LNCaP clone FGC (cell line): ENCODE data around the gene RNF39.

ENCODE experiments used
- DNase-seq: peaks from one replicate; pipeline ENCODE4 v3.0.0-alpha.2; 2011; ENCODE audit warnings: low read depth
- H3K4me3 ChIP-seq: 2 replicates; pipeline ENCODE4 v1.5.1; 2011; ENCODE audit warnings: mild to moderate bottlenecking, low read depth, low read length, control low read depth
- TF ChIP-seq, protein P1 (sequence below): IDR thresholded peaks from 2 replicates; pipeline ENCODE4 v1.5.1; 2012; ENCODE audit warnings: mild to moderate bottlenecking; ENCODE audit not compliant: control insufficient read depth, insufficient read depth; ENCODE audit errors: extremely low read depth

Gene RNF39

DNA sequence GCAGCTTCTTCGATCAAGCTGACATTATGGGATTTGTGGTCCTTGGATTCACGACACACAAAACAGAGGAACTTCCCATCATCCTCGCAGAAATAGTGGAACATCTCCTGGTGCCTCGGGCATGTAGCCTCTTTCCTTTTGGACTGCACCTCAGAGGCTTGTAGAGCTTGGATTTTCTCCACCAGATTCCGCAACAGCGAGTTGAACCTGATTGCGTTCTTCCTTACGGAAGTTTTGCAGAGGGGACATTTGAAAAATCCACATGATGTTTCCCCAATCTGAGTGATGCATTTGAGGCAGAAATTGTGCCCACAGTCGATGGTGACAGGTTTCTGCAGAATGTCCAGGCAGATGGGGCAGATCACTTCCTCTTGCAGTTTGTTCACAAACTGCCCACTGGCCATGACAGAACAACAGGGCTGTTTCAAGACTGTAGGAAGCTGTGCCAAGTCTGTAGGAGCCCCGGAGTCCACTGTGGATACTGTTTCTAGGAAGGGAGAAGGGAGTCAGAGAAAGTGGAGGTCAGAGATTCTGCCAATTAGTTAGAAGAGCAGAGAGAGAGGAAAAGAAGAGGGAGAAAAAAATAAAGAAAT lies 36.9 kb upstream of the RNF39 start:
- no peak overlapping the region for H3K4me3 ChIP-seq
- TF ChIP-seq, protein P1, sequence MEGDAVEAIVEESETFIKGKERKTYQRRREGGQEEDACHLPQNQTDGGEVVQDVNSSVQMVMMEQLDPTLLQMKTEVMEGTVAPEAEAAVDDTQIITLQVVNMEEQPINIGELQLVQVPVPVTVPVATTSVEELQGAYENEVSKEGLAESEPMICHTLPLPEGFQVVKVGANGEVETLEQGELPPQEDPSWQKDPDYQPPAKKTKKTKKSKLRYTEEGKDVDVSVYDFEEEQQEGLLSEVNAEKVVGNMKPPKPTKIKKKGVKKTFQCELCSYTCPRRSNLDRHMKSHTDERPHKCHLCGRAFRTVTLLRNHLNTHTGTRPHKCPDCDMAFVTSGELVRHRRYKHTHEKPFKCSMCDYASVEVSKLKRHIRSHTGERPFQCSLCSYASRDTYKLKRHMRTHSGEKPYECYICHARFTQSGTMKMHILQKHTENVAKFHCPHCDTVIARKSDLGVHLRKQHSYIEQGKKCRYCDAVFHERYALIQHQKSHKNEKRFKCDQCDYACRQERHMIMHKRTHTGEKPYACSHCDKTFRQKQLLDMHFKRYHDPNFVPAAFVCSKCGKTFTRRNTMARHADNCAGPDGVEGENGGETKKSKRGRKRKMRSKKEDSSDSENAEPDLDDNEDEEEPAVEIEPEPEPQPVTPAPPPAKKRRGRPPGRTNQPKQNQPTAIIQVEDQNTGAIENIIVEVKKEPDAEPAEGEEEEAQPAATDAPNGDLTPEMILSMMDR = no peak
- no peak for DNase-seq

DNA sequence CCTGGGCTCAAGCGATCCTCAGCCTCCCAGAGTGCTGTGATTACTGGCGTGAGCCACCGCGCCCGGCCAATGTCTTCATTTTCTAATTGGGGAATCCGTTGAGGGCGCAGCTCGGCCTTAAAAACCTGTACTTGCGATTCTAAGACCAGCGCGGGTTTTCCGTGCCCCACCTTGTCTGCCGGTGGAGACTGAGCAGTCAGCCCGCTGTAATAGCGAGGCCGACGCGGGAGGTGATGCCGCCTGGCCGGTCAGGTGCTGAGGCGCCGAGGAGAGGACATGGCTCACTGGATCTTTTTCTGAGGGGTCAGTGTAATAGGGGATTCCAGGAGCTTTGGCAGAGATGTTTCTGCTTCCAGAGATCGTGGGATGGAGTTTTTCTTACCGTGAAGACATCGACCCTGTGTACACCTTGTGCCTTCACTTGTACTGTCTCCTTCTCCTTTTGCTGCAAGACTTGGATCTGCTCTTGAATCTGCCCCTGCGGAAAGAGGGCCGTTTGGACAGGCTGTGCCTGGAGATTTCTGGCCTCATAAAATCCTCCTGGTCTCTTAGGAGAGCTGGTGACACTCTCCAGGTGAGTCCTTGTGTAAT lies 35.8 kb upstream of the RNF39 start:
- no peak for DNase-seq
- no peak overlapping the region for H3K4me3 ChIP-seq
- TF ChIP-seq, protein P1 = no peak

DNA sequence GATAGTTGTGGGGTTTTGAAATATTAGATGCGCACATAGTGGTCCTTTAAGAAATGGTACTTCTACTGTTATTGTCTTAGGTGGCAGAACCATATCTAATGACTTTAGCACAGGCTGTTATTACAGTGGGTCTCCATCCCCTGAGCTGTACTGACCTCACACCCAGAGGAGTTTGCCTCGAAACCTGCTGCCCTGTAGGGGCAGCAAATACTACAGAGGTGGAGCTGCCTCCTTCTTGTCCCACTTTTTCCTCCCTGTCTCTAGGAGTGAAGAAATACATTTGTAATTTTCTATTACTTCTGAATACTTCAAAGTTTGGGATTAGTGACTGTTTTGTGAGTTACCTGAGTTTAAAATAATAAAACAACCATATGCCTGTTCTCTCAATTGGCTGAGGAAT lies 29.1 kb upstream of the RNF39 start:
- H3K4me3 ChIP-seq = no peak overlapping the region
- DNase-seq = no peak
- TF ChIP-seq, protein P1 = no peak

DNA sequence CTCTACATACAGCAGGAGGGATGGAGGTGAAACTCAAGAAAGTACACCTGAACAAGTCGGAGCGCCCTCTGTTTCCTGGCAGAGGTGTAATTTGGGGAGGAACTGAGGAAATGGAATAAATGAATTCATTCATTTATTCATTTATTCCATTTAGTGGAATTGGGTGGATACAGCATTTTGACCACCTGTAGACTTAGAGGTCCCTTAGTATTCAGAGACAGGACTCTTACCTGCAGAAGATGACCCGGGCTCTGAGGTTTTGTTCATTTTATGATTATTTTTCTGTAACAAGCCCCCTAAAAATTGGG lies 28.3 kb upstream of the RNF39 start:
- DNase-seq = no peak
- TF ChIP-seq, protein P1 = no peak
- no peak overlapping the region for H3K4me3 ChIP-seq

DNA sequence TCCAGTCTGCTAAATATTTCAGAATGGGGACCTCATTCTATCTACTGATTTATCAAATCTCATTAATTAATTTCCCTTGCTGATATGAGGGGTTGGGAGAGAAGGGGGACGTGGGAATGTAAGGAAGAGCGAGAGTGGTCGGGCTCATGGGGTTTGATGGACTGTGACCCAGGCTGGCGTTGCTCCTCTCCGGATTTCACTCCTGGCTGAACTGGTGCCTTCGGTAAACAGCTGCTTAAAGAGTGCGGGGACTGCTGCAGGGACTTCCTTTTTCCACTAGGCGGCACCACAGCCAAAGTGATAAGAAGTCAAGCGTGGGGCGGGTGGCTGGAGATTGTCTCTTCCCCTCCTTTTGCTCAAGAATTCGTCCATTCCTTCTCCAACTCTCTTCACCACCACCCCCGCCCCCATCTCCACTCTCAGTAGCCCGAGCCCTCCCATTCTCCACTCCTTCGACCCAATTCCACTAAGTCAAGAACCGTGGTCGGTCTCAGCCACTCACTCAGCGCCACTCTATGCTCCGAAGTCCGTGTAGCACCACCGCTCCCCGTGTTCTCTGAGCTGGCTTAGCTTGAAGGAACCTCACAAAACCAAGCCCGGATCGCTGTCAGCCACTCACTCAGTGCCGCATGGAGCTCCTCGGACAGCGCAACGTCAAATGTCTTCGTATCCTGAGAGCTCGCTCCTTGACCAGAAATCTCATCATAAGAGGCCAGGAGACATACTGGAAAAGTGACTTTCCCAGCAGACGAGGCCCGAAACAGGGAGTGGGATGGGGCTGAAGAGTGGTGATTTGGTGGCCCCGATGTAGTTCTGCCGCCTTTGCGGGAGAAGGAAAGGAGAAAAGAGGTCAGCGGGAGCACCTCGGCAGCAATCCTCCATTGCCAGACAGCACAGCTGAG lies 27.7 kb upstream of the RNF39 start:
- peak overlapping the region; percentile 38 for H3K4me3 ChIP-seq
- DNase-seq = peak; percentile 71
- TF ChIP-seq, protein P1 = peak; percentile 85

DNA sequence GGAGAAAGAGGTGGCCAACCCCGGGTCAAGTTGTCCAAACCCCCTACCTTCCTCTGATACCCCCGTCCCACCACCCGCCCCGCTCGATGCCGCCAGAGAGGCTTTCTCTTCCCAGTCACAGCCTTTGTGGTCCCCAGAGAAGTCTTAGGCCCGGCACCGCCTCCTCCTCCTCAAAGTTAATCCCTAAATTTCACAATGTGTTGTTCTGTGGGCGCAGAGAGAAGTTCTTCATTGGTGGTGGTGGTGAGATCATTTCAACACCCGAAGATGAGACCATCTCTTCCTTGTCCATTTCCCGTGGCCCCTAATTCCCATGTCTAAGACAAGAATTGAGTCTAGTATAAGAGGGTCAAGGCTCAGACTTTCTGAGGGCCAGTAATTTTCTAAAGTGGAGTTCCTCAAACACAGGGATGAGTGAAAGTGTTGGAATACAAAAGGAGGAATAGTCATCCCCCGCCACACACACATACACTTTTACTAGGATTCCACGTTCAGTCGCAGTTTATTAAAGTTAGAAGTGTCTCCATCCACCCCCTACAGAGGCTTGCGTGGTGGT lies 26.9 kb upstream of the RNF39 start:
- H3K4me3 ChIP-seq = peak overlapping the region; percentile 49
- TF ChIP-seq, protein P1 = no peak
- DNase-seq = no peak
